ENCODE data around the gene PROSER2.
"Not testable (repeated sequence)": the region's sequence is repeated elsewhere in the genome, so short reads cannot be mapped to it uniquely, and the experiment has no call there.

GRCh38 chr10:11889263-11889662 is 66.1 kb downstream of the PROSER2 start:
- TF ChIP-seq CTCF (IDR thresholded peaks at IDR 0.05; ENCODE audit: low read depth, low read length, poor library complexity, severe bottlenecking); EZH2phosphoT487 (IDR thresholded peaks at IDR 0.05; ENCODE audit: borderline replicate concordance, low read length): not testable (repeated sequence)
